ENCODE results near the gene ZNF784.

- TF ChIP-seq CTCF (IDR thresholded peaks at IDR 0.05; ENCODE audit: insufficient read depth, low read length): no peak
- no peak for TF ChIP-seq POLR2AphosphoS5 (IDR thresholded peaks at IDR 0.05; ENCODE audit: low read depth)
These were observed 21.3 kb downstream of the ZNF784 start for GRCh38 chr19:55603115-55603514.

All from HL-60 (cell line).